HepG2 (cell line): Measurements from ENCODE around the gene SECTM1. TPM values are rescaled to one million over a fixed set of nuclear protein-coding genes. Genes with fewer than 3 reads are reported as not detected.

Source experiments
- ATF3 ChIP-seq: sonication (generic); formaldehyde crosslinking; IDR thresholded peaks from 2 replicates; pipeline ENCODE4 v1.4.0; 2020; ENCODE audit warnings: missing genetic modification reagents
- FOXA3 ChIP-seq: IDR thresholded peaks from 2 replicates; pipeline ENCODE4 v1.6.1; 2016; ENCODE audit warnings: missing genetic modification reagents, missing compliant biosample characterization
- FOXK1 ChIP-seq: sonication (generic); formaldehyde crosslinking; IDR thresholded peaks from 2 replicates; pipeline ENCODE4 v1.4.0; 2020; ENCODE audit warnings: low read depth, missing genetic modification reagents, borderline replicate concordance
- GTF2F1 ChIP-seq: fragments of 150-350 bp; IDR thresholded peaks from 2 replicates; pipeline ENCODE4 v1.6.1; 2014; ENCODE audit warnings: low read length
- IKZF4 ChIP-seq: sonication (generic); formaldehyde crosslinking; IDR thresholded peaks from 2 replicates; pipeline ENCODE4 v1.5.1; 2020; ENCODE audit warnings: borderline replicate concordance, mild to moderate bottlenecking, low read depth, missing genetic modification reagents; ENCODE audit errors: not compliant biosample characterization
- THAP11 ChIP-seq: IDR thresholded peaks from 2 replicates; pipeline ENCODE4 v1.6.1; 2016; ENCODE audit warnings: missing biosample characterization, missing genetic modification reagents
- ZKSCAN1 ChIP-seq: fragments of 150-350 bp; IDR thresholded peaks from 2 replicates; pipeline ENCODE4 v1.6.1; 2014; ENCODE audit warnings: low read length
- ZNF343 ChIP-seq: sonication (generic); formaldehyde crosslinking; IDR thresholded peaks from 2 replicates; pipeline ENCODE4 v1.4.0; 2020; ENCODE audit warnings: mild to moderate bottlenecking, missing genetic modification reagents
- ZNF543 ChIP-seq: sonication (generic); formaldehyde crosslinking; IDR thresholded peaks from 2 replicates; pipeline ENCODE4 v1.4.0; 2020; ENCODE audit warnings: mild to moderate bottlenecking, missing genetic modification reagents
- ZNF609 ChIP-seq: sonication (generic); formaldehyde crosslinking; IDR thresholded peaks from 2 replicates; pipeline ENCODE4 v1.4.0; 2020; ENCODE audit warnings: mild to moderate bottlenecking, missing genetic modification reagents, borderline replicate concordance
- ZNF7 ChIP-seq: IDR thresholded peaks from 2 replicates; pipeline ENCODE4 v1.6.1; 2016; ENCODE audit warnings: missing biosample characterization, missing genetic modification reagents
- ZNF749 ChIP-seq: sonication (generic); formaldehyde crosslinking; IDR thresholded peaks from 2 replicates; pipeline ENCODE4 v1.8.0; 2022; ENCODE audit warnings: mild to moderate bottlenecking, missing genetic modification reagents, moderate library complexity, borderline replicate concordance
- polyA plus RNA-seq, 8 experiments: library from polyadenylated mRNA; depleted of rRNA in 3 of 8; stranded (reverse) in 7 of 8; unstranded in 1 of 8; fragments of >200 nt; fragmentation: Illumina TruSeq in 4 of 8; extraction: Trizol in 4 of 8; gene quantifications; 2 replicates each; pipeline versions ENCODE4 v1.2.1 to v1.2.3, GENCODE V29; 2011 to 2016; ENCODE audit warnings: low read depth in 4 of 8, missing spikeins in 1 of 8, mixed read lengths in 1 of 8; ENCODE audit not compliant: insufficient read depth in 1 of 8
- total RNA-seq, 5 experiments: library from RNA; depleted of rRNA; stranded (reverse); fragments of >200 nt; fragmentation: Illumina TruSeq; extraction: Trizol; gene quantifications; 2 replicates each; pipeline ENCODE4 v1.2.3, GENCODE V29; 2016; ENCODE audit warnings: low read depth in 1 of 5
- TF ChIP-seq, protein P1 (sequence below): sonication (generic); formaldehyde crosslinking; IDR thresholded peaks from 2 replicates; pipeline ENCODE4 v1.4.0; 2020; ENCODE audit warnings: missing genetic modification reagents, borderline replicate concordance
- TF ChIP-seq, protein P2 (sequence below): sonication (generic); formaldehyde crosslinking; IDR thresholded peaks from 2 replicates; pipeline ENCODE4 v1.5.0; 2020; ENCODE audit warnings: missing genetic modification reagents
- TF ChIP-seq, protein P3 (sequence below): sonication (generic); formaldehyde crosslinking; IDR thresholded peaks from 2 replicates; pipeline ENCODE4 v1.5.1; 2020; ENCODE audit warnings: mild to moderate bottlenecking, missing genetic modification reagents, borderline replicate concordance

The SECTM1 gene
- total and polyA plus RNA-seq, 2 of the 13 experiments (the other 11 are each of a cell fraction or from before 2014, with no cell fraction given) = 3.5 to 5.3 TPM

DNA sequence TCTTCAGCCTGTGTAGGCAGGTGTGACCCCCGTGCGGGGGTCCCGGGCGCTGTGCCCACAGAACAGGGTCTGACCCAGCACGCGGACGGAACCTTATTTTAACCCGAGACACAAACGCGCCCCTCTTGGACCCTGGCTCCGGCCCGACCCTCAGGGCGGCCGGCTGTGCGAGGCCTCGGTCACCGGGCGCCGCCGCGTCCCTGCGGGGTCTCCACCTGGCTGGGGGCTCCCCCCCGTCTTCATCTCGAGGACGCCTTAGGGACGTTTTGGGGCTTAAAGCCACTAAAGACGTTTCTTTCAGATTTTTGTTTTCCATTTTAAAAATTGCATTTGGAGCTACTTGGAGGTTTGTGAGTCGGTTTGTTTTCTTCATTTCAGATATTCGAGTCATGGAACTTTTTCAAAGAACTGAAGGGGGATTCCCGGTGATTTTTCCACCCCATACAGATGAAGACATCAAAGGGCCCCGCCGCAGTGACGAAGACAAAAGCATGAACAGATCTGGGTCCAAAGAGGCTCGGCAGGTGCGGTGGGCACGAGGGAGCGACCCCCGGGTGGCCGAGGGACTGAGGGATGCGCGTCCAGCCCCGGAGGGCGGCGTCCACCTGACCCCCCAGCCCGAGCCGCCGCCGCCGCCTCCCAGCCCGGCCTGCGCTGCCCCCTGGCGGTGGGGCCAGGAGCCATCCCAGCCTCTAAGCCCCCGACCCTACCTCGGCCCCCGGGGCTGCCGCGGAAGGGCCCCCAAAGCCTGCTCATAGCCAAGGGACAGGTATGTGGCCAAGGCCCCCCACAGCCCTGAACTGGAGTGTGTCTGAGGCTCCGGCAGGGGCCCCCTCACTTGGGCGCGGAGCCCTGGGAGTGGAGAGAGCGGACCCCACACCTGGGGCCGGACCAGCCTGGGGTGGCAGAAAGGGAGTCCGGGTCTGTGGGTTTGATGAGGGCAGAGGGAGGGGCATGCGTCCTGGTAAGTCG, 12.3 kb downstream of the SECTM1 start (continued):
- TF ChIP-seq FOXA3 (no peak; the same call in 1 of the 2 replicates), THAP11 (no peak; the same call in 1 of the 2 replicates), ZNF749 (CRISPR knock-in tag) (peak; percentile 63; the same call in 1 of the 2 replicates), GTF2F1 (no peak), ZNF343 (CRISPR knock-in tag) (no peak), ZKSCAN1 (no peak), FOXK1 (no peak), ZNF543 (CRISPR knock-in tag) (no peak; the same call in 1 of the 2 replicates), ZNF7 (CRISPR knock-in tag) (no peak), IKZF4 (CRISPR knock-in tag) (no peak), ZNF609 (no peak), ATF3 (CRISPR knock-in tag) (no peak)
- TF ChIP-seq, protein P1, sequence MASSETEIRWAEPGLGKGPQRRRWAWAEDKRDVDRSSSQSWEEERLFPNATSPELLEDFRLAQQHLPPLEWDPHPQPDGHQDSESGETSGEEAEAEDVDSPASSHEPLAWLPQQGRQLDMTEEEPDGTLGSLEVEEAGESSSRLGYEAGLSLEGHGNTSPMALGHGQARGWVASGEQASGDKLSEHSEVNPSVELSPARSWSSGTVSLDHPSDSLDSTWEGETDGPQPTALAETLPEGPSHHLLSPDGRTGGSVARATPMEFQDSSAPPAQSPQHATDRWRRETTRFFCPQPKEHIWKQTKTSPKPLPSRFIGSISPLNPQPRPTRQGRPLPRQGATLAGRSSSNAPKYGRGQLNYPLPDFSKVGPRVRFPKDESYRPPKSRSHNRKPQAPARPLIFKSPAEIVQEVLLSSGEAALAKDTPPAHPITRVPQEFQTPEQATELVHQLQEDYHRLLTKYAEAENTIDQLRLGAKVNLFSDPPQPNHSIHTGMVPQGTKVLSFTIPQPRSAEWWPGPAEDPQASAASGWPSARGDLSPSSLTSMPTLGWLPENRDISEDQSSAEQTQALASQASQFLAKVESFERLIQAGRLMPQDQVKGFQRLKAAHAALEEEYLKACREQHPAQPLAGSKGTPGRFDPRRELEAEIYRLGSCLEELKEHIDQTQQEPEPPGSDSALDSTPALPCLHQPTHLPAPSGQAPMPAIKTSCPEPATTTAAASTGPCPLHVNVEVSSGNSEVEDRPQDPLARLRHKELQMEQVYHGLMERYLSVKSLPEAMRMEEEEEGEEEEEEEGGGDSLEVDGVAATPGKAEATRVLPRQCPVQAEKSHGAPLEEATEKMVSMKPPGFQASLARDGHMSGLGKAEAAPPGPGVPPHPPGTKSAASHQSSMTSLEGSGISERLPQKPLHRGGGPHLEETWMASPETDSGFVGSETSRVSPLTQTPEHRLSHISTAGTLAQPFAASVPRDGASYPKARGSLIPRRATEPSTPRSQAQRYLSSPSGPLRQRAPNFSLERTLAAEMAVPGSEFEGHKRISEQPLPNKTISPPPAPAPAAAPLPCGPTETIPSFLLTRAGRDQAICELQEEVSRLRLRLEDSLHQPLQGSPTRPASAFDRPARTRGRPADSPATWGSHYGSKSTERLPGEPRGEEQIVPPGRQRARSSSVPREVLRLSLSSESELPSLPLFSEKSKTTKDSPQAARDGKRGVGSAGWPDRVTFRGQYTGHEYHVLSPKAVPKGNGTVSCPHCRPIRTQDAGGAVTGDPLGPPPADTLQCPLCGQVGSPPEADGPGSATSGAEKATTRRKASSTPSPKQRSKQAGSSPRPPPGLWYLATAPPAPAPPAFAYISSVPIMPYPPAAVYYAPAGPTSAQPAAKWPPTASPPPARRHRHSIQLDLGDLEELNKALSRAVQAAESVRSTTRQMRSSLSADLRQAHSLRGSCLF (CRISPR knock-in tag) = no peak
- TF ChIP-seq, protein P2, sequence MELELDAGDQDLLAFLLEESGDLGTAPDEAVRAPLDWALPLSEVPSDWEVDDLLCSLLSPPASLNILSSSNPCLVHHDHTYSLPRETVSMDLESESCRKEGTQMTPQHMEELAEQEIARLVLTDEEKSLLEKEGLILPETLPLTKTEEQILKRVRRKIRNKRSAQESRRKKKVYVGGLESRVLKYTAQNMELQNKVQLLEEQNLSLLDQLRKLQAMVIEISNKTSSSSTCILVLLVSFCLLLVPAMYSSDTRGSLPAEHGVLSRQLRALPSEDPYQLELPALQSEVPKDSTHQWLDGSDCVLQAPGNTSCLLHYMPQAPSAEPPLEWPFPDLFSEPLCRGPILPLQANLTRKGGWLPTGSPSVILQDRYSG = no peak
- TF ChIP-seq, protein P3, sequence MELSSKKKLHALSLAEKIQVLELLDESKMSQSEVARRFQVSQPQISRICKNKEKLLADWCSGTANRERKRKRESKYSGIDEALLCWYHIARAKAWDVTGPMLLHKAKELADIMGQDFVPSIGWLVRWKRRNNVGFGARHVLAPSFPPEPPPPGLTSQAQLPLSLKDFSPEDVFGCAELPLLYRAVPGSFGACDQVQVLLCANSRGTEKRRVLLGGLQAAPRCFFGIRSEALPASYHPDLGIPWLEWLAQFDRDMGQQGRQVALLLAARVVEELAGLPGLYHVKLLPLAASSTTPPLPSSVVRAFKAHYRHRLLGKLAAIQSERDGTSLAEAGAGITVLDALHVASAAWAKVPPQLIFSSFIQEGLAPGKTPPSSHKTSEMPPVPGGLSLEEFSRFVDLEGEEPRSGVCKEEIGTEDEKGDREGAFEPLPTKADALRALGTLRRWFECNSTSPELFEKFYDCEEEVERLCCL (CRISPR knock-in tag) = no peak
